CD4-positive, alpha-beta T cell (primary cell): Measurements from ENCODE around the gene OR6B2. TPM values are rescaled to one million over a fixed set of nuclear protein-coding genes. Genes with fewer than 3 reads are reported as not detected.

Experiments
- ATAC-seq: fragments of 200-7000 bp; cut with Tn5 transposase; one replicate; pipeline ENCODE4 v1.10.0; 2022; ENCODE audit warnings: mild to moderate bottlenecking; ENCODE audit not compliant: poor library complexity
- CTCF ChIA-PET: fragments of 350-600 bp; sonication (Branson Sonifier 250); formaldehyde crosslinking; loops from one replicate; lab custom pipeline; 2021; ENCODE audit warnings: antibody characterized with exemption, inconsistent platforms; lab: Charles Lee
- POLR2A ChIA-PET: fragments of 350-600 bp; sonication (Branson Sonifier 250); formaldehyde crosslinking; loops from one replicate; lab custom pipeline; 2021; ENCODE audit warnings: antibody characterized with exemption, inconsistent platforms; lab: Charles Lee
- DNase-seq, 14 experiments: peaks; one replicate each; pipeline ENCODE4 v3.0.0-alpha.2; 2013 to 2020; ENCODE audit warnings: mixed read lengths in 2 of 14
- H3K27ac ChIP-seq, 2 donors: one replicate each; pipeline versions ENCODE4 v1.5.1 to v1.7.0; 2013; ENCODE audit warnings: low read length in 2 of 2, low read depth in 1 of 2, mild to moderate bottlenecking in 1 of 2
- H3K27me3 ChIP-seq, 2 experiments: 1 replicate in 1 of 2; 2 replicates in 1 of 2; pipeline versions ENCODE4 v1.6.1 to v1.7.0; 2013; ENCODE audit warnings: low read length in 2 of 2, control low read depth in 1 of 2, mild to moderate bottlenecking in 1 of 2, moderate library complexity in 1 of 2; ENCODE audit not compliant: insufficient read depth in 2 of 2, control insufficient read depth in 1 of 2
- H3K36me3 ChIP-seq: one replicate; pipeline ENCODE4 v1.6.1; 2013; ENCODE audit warnings: low read length, control low read depth; ENCODE audit not compliant: insufficient read depth
- H3K4me1 ChIP-seq: one replicate; pipeline ENCODE4 v1.6.1; 2013; ENCODE audit warnings: low read length, control low read depth; ENCODE audit not compliant: insufficient read depth
- H3K4me3 ChIP-seq: one replicate; pipeline ENCODE4 v1.5.1; 2013; ENCODE audit warnings: mild to moderate bottlenecking, low read length, moderate library complexity
- H3K9me3 ChIP-seq, 2 experiments: 1 replicate in 1 of 2; 2 replicates in 1 of 2; pipeline versions ENCODE4 v1.6.1 to v1.7.0; 2013; ENCODE audit warnings: low read length in 2 of 2, mild to moderate bottlenecking in 2 of 2, control low read depth in 1 of 2, moderate library complexity in 1 of 2; ENCODE audit not compliant: control insufficient read depth in 1 of 2, insufficient read depth in 1 of 2
- H3K27ac Mint-ChIP-seq: one replicate; pipeline ENCODE4 v1.8.0; 2020; ENCODE audit warnings: mixed read lengths
- H3K27me3 Mint-ChIP-seq: one replicate; pipeline ENCODE4 v1.8.0; 2021; ENCODE audit warnings: mixed read lengths
- H3K36me3 Mint-ChIP-seq: one replicate; pipeline ENCODE4 v1.8.0; 2021; ENCODE audit warnings: low read depth, mixed read lengths
- H3K4me1 Mint-ChIP-seq: one replicate; pipeline ENCODE4 v1.8.0; 2021; ENCODE audit warnings: low read depth, mixed read lengths
- H3K4me3 Mint-ChIP-seq: one replicate; pipeline ENCODE4 v1.8.0; 2020; ENCODE audit warnings: mild to moderate bottlenecking, mixed read lengths
- H3K9me3 Mint-ChIP-seq: one replicate; pipeline ENCODE4 v1.8.0; 2020; ENCODE audit warnings: mixed read lengths
- CTCF ChIP-seq: fragments of 200-600 bp; IDR thresholded peaks from one replicate; pipeline ENCODE4 v1.8.0; 2022; ENCODE audit warnings: antibody characterized with exemption, mild to moderate bottlenecking
- intact Hi-C, 2 experiments: fragments of 100-400 bp; cut with DNase I in 1 of 2; cut with micrococcal nuclease in 1 of 2; formaldehyde crosslinking; loops; one replicate each; pipeline versions ENCODE4 v1.15.1 to v1.9.0; 2023 to 2025; cut with DNase I, micrococcal nuclease
- total RNA-seq, 174 experiments: library from RNA in 2 of 174; stranded (reverse) in 2 of 174; gene quantifications; one replicate each; pipeline ENCODE4 v1.2.3 and lab custom pipeline; 2021 to 2026

The OR6B2 gene
- total RNA-seq, 2 experiments from 2014 or later: not detected

GRCh38 chr2:240037358-240037757 lies 7.1 kb upstream of the OR6B2 start:
- H3K9me3 ChIP-seq: no peaks in the 10 kb centered on the region
- DNase-seq (no peak), ATAC-seq (no peak)
- no peaks in the 10 kb centered on the region for H3K4me1 Mint-ChIP-seq
- intact Hi-C loops: no loop called here
- H3K9me3 Mint-ChIP-seq: no peaks in the 10 kb centered on the region
- no peaks in the 10 kb centered on the region for H3K36me3 Mint-ChIP-seq
- TF ChIP-seq CTCF: no peak
- no peak overlapping the region for H3K4me3 ChIP-seq
- no peak overlapping the region for H3K4me3 Mint-ChIP-seq
- H3K36me3 ChIP-seq: no peaks in the 10 kb centered on the region
- H3K27ac ChIP-seq: no peak overlapping the region
- H3K27ac Mint-ChIP-seq: no peak overlapping the region
- no peaks in the 10 kb centered on the region for H3K4me1 ChIP-seq
- peaks cover 26 to 43% of the 10 kb centered on the region in 2 experiments for H3K27me3 ChIP-seq
- ChIA-PET CTCF (no interaction called here), POLR2A (no interaction called here)
- peaks cover 42% of the 10 kb centered on the region for H3K27me3 Mint-ChIP-seq

- CTCF ChIA-PET: no interaction called here
- H3K4me1 Mint-ChIP-seq: no peaks in the 10 kb centered on the region
- no peak for ATAC-seq
Observed at GRCh38 chr2:240033330-240033678, 3.1 kb upstream of the OR6B2 start.

GRCh38 chr2:240032406-240033329 lies 2.4 kb upstream of the OR6B2 start:
- peaks cover 41% of the 10 kb centered on the region for H3K27me3 Mint-ChIP-seq
- POLR2A ChIA-PET: no interaction called here
- no peaks in the 10 kb centered on the region for H3K4me1 ChIP-seq
- H3K27ac ChIP-seq: no peak overlapping the region
- no peaks in the 10 kb centered on the region for H3K9me3 Mint-ChIP-seq
- H3K4me1 Mint-ChIP-seq: no peaks in the 10 kb centered on the region
- DNase-seq (no peak), ATAC-seq (no peak)
- no peaks in the 10 kb centered on the region for H3K36me3 Mint-ChIP-seq
- intact Hi-C loops: no loop called here
- peaks cover 8 to 10% of the 10 kb centered on the region in 2 experiments for H3K27me3 ChIP-seq
- TF ChIP-seq CTCF: no peak
- H3K4me3 Mint-ChIP-seq: no peak overlapping the region
- CTCF ChIA-PET: no interaction called here
- H3K27ac Mint-ChIP-seq: no peak overlapping the region
- H3K36me3 ChIP-seq: no peaks in the 10 kb centered on the region
- H3K4me3 ChIP-seq: no peak overlapping the region
- H3K9me3 ChIP-seq: no peaks in the 10 kb centered on the region

More at GRCh38 chr2:240033330-240033678, 3.1 kb upstream of the OR6B2 start:
- H3K4me3 ChIP-seq: no peak overlapping the region
- H3K4me3 Mint-ChIP-seq: no peak overlapping the region
- TF ChIP-seq CTCF: no peak
- no peaks in the 10 kb centered on the region for H3K36me3 ChIP-seq
- peaks cover 42% of the 10 kb centered on the region for H3K27me3 Mint-ChIP-seq
- peaks cover 8 to 12% of the 10 kb centered on the region in 2 experiments for H3K27me3 ChIP-seq
- no peak overlapping the region for H3K27ac ChIP-seq
- intact Hi-C loops: no loop called here
- DNase-seq: no peak
- no peaks in the 10 kb centered on the region for H3K9me3 ChIP-seq
- H3K9me3 Mint-ChIP-seq: no peaks in the 10 kb centered on the region
- no peaks in the 10 kb centered on the region for H3K36me3 Mint-ChIP-seq
- no peak overlapping the region for H3K27ac Mint-ChIP-seq
- POLR2A ChIA-PET: no interaction called here
- H3K4me1 ChIP-seq: no peaks in the 10 kb centered on the region
